Thymus (tissue), 14 donors: ENCODE measurements around the gene HDAC8. TPM values are rescaled to one million over a fixed set of nuclear protein-coding genes. Genes with fewer than 3 reads are reported as not detected.
A peak's percentile ranks its signal among the peaks of the same experiment; 100 is the strongest.
"Not testable (repeated sequence)": the region's sequence is repeated elsewhere in the genome, so short reads cannot be mapped to it uniquely, and the experiment has no call there.

ENCODE experiments used
- DNase-seq, 9 donors: peaks; one replicate each; pipeline ENCODE4 v3.0.0-alpha.2; 2013; ENCODE audit warnings: low spot score in 9 of 9, low read depth in 6 of 9, missing footprints in 1 of 9
- H3K27ac ChIP-seq, 2 donors: one replicate each; pipeline ENCODE4 v1.5.1; 2013; ENCODE audit warnings: control low read depth in 1 of 2, low read depth in 1 of 2, low read length in 1 of 2, mild to moderate bottlenecking in 1 of 2, moderate library complexity in 1 of 2
- H3K27me3 ChIP-seq, 2 donors: one replicate each; pipeline ENCODE4 v1.5.1; 2013; ENCODE audit warnings: low read length in 1 of 2; ENCODE audit not compliant: control insufficient read depth in 2 of 2, insufficient read depth in 1 of 2
- H3K36me3 ChIP-seq, 2 donors: one replicate each; pipeline ENCODE4 v1.5.1; 2013; ENCODE audit warnings: low read length in 1 of 2, mild to moderate bottlenecking in 1 of 2, moderate library complexity in 1 of 2; ENCODE audit not compliant: control insufficient read depth in 2 of 2, insufficient read depth in 2 of 2
- H3K4me1 ChIP-seq, 2 donors: one replicate each; pipeline ENCODE4 v1.5.1; 2013; ENCODE audit warnings: low read length in 2 of 2; ENCODE audit not compliant: control insufficient read depth in 2 of 2, insufficient read depth in 2 of 2
- H3K4me3 ChIP-seq, 2 donors: one replicate each; pipeline ENCODE4 v1.5.1; 2013; ENCODE audit warnings: low read length in 2 of 2, control low read depth in 1 of 2, mild to moderate bottlenecking in 1 of 2
- H3K9me3 ChIP-seq, 2 donors: one replicate each; pipeline ENCODE4 v1.5.1; 2013; ENCODE audit warnings: low read length in 1 of 2, mild to moderate bottlenecking in 1 of 2; ENCODE audit not compliant: control insufficient read depth in 2 of 2, insufficient read depth in 1 of 2
- WGBS: extraction: QIAGEN DNeasy Blood & Tissue Kit; methylation state at CpG from one replicate; pipeline ENCODE4 v1.1.7; 2013; 5-methylcytosine and 5-hydroxymethylcytosine counted together
- long read RNA-seq, 10 donors: transcript quantifications; one replicate each; lab custom pipeline, GENCODE V29; 2026
- polyA plus RNA-seq: library from polyadenylated mRNA; stranded (reverse); fragments of 200-250 nt; gene quantifications from one replicate; pipeline ENCODE4 v1.2.3, GENCODE V29; 2013
- total RNA-seq: library from RNA; stranded (reverse); fragments of 120-200 nt; gene quantifications from one replicate; pipeline ENCODE4 v1.2.4, GENCODE V29; 2013
- donor health status: healthy.

HDAC8 gene
- total RNA-seq (15.4 TPM), polyA plus RNA-seq (27.1 TPM)
- long read RNA-seq, donor 1: 0 reads
- long read RNA-seq, donor 2, full-length matches to known transcripts: 4 of 10 reads
- long read RNA-seq, donor 2, partial matches to known transcripts: 6 of 10 reads
- long read RNA-seq, donor 2, other reads (novel, unspliced or antisense): 0 of 10 reads
- long read RNA-seq, donor 3, partial matches to known transcripts: 8 of 13 reads
- long read RNA-seq, donor 3, other reads (novel, unspliced or antisense): 0 of 13 reads
- long read RNA-seq, donor 4, partial matches to known transcripts: 8 of 14 reads
- long read RNA-seq, donor 4, other reads (novel, unspliced or antisense): 0 of 14 reads
- long read RNA-seq, donor 5, full-length matches to known transcripts: 9 of 9 reads
- long read RNA-seq, donor 5, partial matches to known transcripts: 0 of 9 reads
- long read RNA-seq, donor 5, other reads (novel, unspliced or antisense): 0 of 9 reads
- long read RNA-seq, donor 6, partial matches to known transcripts: 0 of 5 reads
- long read RNA-seq, donor 6, other reads (novel, unspliced or antisense): 0 of 5 reads
- long read RNA-seq, donor 7, partial matches to known transcripts: 0 of 6 reads
- long read RNA-seq, donor 7, other reads (novel, unspliced or antisense): 0 of 6 reads
- long read RNA-seq, donor 8, full-length matches to known transcripts: 2 of 2 reads
- long read RNA-seq, donor 8, partial matches to known transcripts: 0 of 2 reads
- long read RNA-seq, donor 8, other reads (novel, unspliced or antisense): 0 of 2 reads
- long read RNA-seq, donor 9, partial matches to known transcripts: 0 of 3 reads
- long read RNA-seq, donor 9, other reads (novel, unspliced or antisense): 0 of 3 reads
- long read RNA-seq, donor 10, partial matches to known transcripts: 0 of 2 reads
- long read RNA-seq, donor 10, other reads (novel, unspliced or antisense): 0 of 2 reads

DNA sequence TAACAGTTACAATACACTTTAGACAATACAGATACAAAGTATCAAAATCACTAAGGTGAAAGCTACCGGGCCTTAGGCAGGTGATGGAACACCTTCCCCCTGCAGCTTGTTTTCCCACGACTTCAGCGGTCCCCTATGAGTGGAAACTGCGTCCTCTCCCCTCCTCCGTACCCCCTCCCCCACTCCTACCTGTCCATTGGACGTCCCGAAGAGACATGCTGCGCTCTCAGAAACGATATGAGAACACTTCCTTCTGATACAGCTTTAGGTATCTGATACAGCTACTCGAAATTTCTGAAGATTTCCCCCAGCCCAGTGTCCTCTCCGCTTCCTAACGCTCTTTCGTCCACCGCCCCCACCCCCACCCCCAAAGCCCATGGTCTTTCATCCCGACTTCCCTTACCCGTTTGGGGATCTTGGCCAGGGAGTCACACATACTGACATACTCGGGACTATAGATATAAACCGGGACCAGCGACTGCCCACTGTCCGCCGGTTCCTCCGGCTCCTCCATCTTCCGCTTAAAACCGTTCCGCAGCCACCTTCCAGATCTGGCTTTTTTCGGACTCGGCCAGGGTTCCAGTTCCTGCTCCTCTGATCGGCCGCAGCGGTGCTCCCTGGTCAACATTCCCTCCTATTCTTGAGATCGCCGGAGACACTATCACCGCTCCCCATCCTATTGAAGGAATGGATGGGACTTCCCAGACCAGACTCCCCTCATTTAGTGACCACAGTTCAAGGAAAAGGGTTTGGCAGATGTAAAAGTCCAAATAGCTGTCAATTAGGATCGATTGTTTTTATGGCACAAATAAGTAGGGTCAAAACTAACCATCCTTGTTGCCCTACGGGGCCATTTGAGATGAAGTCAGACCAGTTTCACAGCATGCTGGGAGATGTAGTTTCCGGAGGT is at the start of gene HDAC8:
HDAC8 (minus strand) TSS at position 596 of the 910 bp plus-strand sequence; CDS start at position 514, 82 bp downstream.
- under 1% methylated on average over 36 of the region's 36 CpGs for WGBS
- Histone ChIP-seq H3K4me1 (no peaks in the 10 kb centered on the region), H3K9me3 (no peaks in the 10 kb centered on the region), H3K27ac (peak within 1 kb of the TSS in 1 of 2 donors; percentile 56), H3K27me3 (no peaks in the 10 kb centered on the region), H3K36me3 (peaks cover 4 to 8% of the 10 kb centered on the region in 2 donors), H3K4me3 (peak within 1 kb of the TSS; percentile 61 to 81)
- peak; percentile 48 to 82 (median 57) for DNase-seq

DNA sequence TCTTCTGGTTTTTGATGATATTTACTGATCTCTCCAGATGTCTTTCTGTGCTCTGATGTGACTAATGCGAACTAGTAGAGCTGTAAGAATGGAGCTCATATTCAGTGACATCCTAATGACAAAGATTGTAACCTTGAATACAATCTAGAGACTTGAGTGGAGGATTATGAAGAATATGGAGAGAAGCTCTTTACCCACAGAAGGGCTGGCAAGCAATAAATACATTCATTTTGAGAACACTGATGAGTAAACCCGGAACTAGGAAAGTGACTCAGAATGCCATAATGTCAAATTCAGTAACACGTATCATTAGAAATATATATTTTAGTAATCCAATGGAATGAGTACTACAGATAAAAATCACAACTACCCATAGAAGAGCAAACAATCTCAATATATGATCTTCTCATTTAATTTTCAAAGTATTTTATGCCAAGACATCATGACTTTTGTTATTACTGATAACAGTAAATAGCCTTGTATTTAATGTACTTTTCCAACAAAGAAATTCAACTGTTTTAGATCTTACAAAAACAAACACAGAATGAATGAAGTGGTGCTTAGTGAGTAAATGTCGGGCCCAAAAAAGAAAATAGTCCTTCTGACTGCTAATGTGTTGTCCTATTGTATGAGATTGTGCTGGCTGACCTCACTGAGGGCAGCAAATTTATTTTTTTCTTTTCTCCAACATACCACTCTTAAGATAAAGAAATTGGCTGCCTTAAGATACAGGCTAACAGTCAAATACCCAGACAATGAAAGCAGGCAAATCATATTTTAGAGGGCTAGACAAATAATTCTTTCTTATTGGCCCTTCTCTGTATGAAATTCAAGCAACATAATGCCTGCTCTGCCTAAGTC is 49.2 kb upstream of the HDAC8 start:
- H3K36me3 ChIP-seq: no peaks in the 10 kb centered on the region
- H3K9me3 ChIP-seq: no peaks in the 10 kb centered on the region
- H3K4me1 ChIP-seq: no peaks in the 10 kb centered on the region
- no peak overlapping the region for H3K4me3 ChIP-seq
- H3K27me3 ChIP-seq: no peaks in the 10 kb centered on the region
- no peak overlapping the region for H3K27ac ChIP-seq
- 94% methylated on average over 4 of the region's 4 CpGs for WGBS
- no peak for DNase-seq

GRCh38 chrX:72621163-72621562 is 48.5 kb upstream of the HDAC8 start:
- no peaks in the 10 kb centered on the region for H3K4me1 ChIP-seq
- H3K4me3 ChIP-seq: no peak overlapping the region
- no peaks in the 10 kb centered on the region for H3K36me3 ChIP-seq
- DNase-seq: no peak
- WGBS: 74% methylated on average over 1 of the region's 1 CpG
- H3K27me3 ChIP-seq: no peaks in the 10 kb centered on the region
- no peaks in the 10 kb centered on the region for H3K9me3 ChIP-seq
- no peak overlapping the region for H3K27ac ChIP-seq

- WGBS: 98% methylated on average over 9 of the region's 9 CpGs
- DNase-seq: no peak
- no peak overlapping the region for H3K27ac ChIP-seq
- no peaks in the 10 kb centered on the region for H3K4me1 ChIP-seq
- no peak overlapping the region for H3K4me3 ChIP-seq
- H3K9me3 ChIP-seq: no peaks in the 10 kb centered on the region
- H3K27me3 ChIP-seq: no peaks in the 10 kb centered on the region
- H3K36me3 ChIP-seq: no peaks in the 10 kb centered on the region
Measured at GRCh38 chrX:72620550-72621145, 48.0 kb upstream of the HDAC8 start.

DNA sequence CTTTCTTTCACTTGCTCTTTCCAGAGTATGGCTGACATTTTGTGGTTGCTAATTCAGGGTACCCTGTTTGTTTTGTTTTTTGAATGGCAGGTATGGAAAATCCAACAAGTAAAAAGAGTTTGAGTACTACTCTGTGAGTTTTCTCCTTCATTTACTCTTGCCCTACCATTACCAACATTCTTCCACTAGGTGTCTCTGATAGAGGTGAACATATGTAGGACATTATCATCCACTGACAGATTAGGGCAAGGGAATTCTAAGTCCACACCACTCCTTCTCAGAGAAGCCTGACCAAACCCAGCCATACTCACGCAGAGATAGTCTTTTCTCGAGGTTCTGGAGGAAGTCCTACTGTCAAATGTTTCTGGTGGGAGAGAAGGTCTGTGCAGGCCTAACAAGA is 36.7 kb upstream of the HDAC8 start:
- H3K36me3 ChIP-seq: no peaks in the 10 kb centered on the region
- H3K4me3 ChIP-seq: no peak overlapping the region
- WGBS: 85% methylated on average over 2 of the region's 2 CpGs
- no peak for DNase-seq
- H3K9me3 ChIP-seq: no peaks in the 10 kb centered on the region
- no peak overlapping the region for H3K27ac ChIP-seq
- H3K4me1 ChIP-seq: no peaks in the 10 kb centered on the region
- no peaks in the 10 kb centered on the region for H3K27me3 ChIP-seq

DNA sequence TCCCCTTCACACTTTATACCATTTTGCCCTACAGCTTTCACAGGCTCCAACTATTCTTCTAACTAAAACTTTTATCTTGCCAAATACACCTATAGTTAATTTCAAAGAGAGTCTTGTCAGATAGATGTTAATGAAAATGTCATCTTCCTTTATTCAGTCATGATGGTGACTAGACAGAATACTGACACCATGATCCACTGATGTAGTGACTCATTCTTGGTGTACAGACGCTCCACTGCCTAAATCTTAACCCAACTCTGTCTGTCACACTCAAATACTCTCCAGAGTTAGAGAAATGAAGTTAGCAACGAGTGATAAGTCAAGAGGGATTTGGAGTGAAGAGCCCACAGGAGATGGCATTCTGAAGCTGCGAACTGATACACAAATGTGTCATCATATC is 32.1 kb upstream of the HDAC8 start:
- H3K4me1 ChIP-seq: no peaks in the 10 kb centered on the region
- H3K27ac ChIP-seq: no peak overlapping the region
- WGBS: 87% methylated on average over 3 of the region's 3 CpGs
- H3K4me3 ChIP-seq: no peak overlapping the region
- no peaks in the 10 kb centered on the region for H3K36me3 ChIP-seq
- DNase-seq: no peak
- no peaks in the 10 kb centered on the region for H3K27me3 ChIP-seq
- no peaks in the 10 kb centered on the region for H3K9me3 ChIP-seq

GRCh38 chrX:72604112-72604511 is 31.5 kb upstream of the HDAC8 start:
- H3K9me3 ChIP-seq: no peaks in the 10 kb centered on the region
- H3K4me3 ChIP-seq: no peak overlapping the region
- no peaks in the 10 kb centered on the region for H3K36me3 ChIP-seq
- H3K27ac ChIP-seq: no peak overlapping the region
- 92% methylated on average over 2 of the region's 2 CpGs for WGBS
- no peaks in the 10 kb centered on the region for H3K4me1 ChIP-seq
- no peaks in the 10 kb centered on the region for H3K27me3 ChIP-seq
- DNase-seq: no peak

- H3K4me3 ChIP-seq, H3K27ac ChIP-seq, H3K9me3 ChIP-seq, H3K36me3 ChIP-seq, H3K4me1 ChIP-seq, H3K27me3 ChIP-seq, DNase-seq: not testable (repeated sequence)
- WGBS: 95% methylated on average over 4 of the region's 4 CpGs
Measured at GRCh38 chrX:72591038-72591437, 18.4 kb upstream of the HDAC8 start.
